OCI-LY1 (cell line): Measurements from ENCODE around the gene MAX.

Experiments used
- H2AFZ ChIP-seq: fragments of 200-600 bp; sonication (generic), shearing (Covaris generic); 2 replicates; pipeline ENCODE4 v1.6.0; 2014; ENCODE audit warnings: antibody characterized with exemption, mild to moderate bottlenecking, low read length
- H3F3A ChIP-seq: fragments of 200-600 bp; sonication (generic), shearing (Covaris generic); 2 replicates; pipeline ENCODE4 v1.6.0; 2014; ENCODE audit warnings: mild to moderate bottlenecking, antibody characterized with exemption, low read length, moderate library complexity; ENCODE audit not compliant: insufficient read depth
- H3K27ac ChIP-seq: fragments of 200-600 bp; sonication (generic); 2 replicates; pipeline ENCODE4 v1.5.1; 2014; ENCODE audit warnings: low read length, mixed run types, mild to moderate bottlenecking, low read depth; ENCODE audit not compliant: poor library complexity, severe bottlenecking
- H3K27me3 ChIP-seq: fragments of 200-600 bp; sonication (generic); 2 replicates; pipeline ENCODE4 v1.6.0; 2014; ENCODE audit warnings: antibody characterized with exemption, mild to moderate bottlenecking, low read length, moderate library complexity; ENCODE audit not compliant: insufficient read depth
- H3K36me3 ChIP-seq: fragments of 200-600 bp; sonication (generic); 2 replicates; pipeline ENCODE4 v1.6.1; 2014; ENCODE audit warnings: mild to moderate bottlenecking, antibody characterized with exemption, low read length, moderate library complexity, mixed read lengths; ENCODE audit not compliant: insufficient read depth
- H3K4me1 ChIP-seq: fragments of 200-600 bp; sonication (generic); 2 replicates; pipeline ENCODE4 v1.5.1; 2014; ENCODE audit warnings: mild to moderate bottlenecking, low read length, moderate library complexity; ENCODE audit not compliant: insufficient read depth, severe bottlenecking
- H3K4me2 ChIP-seq: fragments of 200-600 bp; sonication (generic), shearing (Covaris generic); 2 replicates; pipeline ENCODE4 v1.6.1; 2014; ENCODE audit warnings: low read length
- H3K4me3 ChIP-seq: fragments of 200-600 bp; sonication (generic); 2 replicates; pipeline ENCODE4 v1.5.1; 2014; ENCODE audit warnings: low read length, low read depth, mild to moderate bottlenecking, mixed read lengths; ENCODE audit not compliant: poor library complexity, severe bottlenecking
- H3K79me2 ChIP-seq: fragments of 200-600 bp; shearing (Covaris generic); 2 replicates; pipeline ENCODE4 v1.6.1; 2016; ENCODE audit warnings: mixed run types, low read length, mixed read lengths; ENCODE audit not compliant: insufficient read depth
- H3K9ac ChIP-seq: fragments of 200-600 bp; sonication (generic), shearing (Covaris generic); 2 replicates; pipeline ENCODE4 v1.6.1; 2014; ENCODE audit warnings: mild to moderate bottlenecking, low read length, mixed read lengths
- H3K9me2 ChIP-seq: fragments of 200-600 bp; sonication (generic), shearing (Covaris generic); 2 replicates; pipeline ENCODE4 v1.6.1; 2014; ENCODE audit warnings: low read depth, mild to moderate bottlenecking, low read length, mixed read lengths
- H3K9me3 ChIP-seq: fragments of 200-600 bp; shearing (Covaris generic); 2 replicates; pipeline ENCODE4 v1.6.1; 2014; ENCODE audit warnings: low read length, mixed read lengths
- H4K20me1 ChIP-seq: fragments of 200-600 bp; sonication (generic), shearing (Covaris generic); 2 replicates; pipeline ENCODE4 v1.6.0; 2016; ENCODE audit warnings: mild to moderate bottlenecking, low read length; ENCODE audit not compliant: insufficient read depth
- EZH2 ChIP-seq: fragments of 200-600 bp; sonication (generic), shearing (Covaris generic); IDR thresholded peaks from 2 replicates; pipeline ENCODE4 v1.8.0; 2017; ENCODE audit warnings: borderline replicate concordance, mixed run types, mild to moderate bottlenecking, antibody characterized with exemption, low read length, moderate library complexity, mixed read lengths
- TF ChIP-seq, protein P1 (sequence below): fragments of 200-600 bp; sonication (generic), shearing (Covaris generic); IDR thresholded peaks from 2 replicates; pipeline ENCODE4 v1.5.1; 2017; ENCODE audit warnings: mild to moderate bottlenecking, antibody characterized with exemption, low read length, moderate library complexity, mixed read lengths

MAX gene

DNA sequence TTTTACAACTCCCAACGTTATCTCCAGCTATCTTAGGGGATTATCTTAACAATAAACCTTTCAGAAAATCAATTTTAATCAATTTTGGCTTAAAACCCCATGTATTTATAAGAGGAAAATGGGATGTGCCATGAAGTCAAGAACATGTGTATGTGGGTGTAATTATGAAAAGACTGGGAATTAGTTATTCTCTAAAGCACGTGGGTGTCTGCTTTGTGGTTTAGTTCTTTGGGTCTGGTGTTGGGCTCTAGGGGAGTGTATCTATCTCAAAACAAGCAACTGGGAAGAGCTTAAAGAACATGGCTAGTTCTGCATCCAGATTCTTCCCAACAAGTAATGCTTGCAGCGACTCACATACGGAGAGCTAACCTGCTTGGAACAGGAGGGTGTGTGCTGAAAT, 40.1 kb upstream of the MAX start:
- no peak overlapping the region for H3K9ac ChIP-seq
- H3K4me2 ChIP-seq: no peak overlapping the region
- no peak overlapping the region for H3K27ac ChIP-seq
- no peaks in the 10 kb centered on the region; the same call in 1 of the 2 replicates for H3K27me3 ChIP-seq
- TF ChIP-seq EZH2: no peak
- TF ChIP-seq, protein P1, sequence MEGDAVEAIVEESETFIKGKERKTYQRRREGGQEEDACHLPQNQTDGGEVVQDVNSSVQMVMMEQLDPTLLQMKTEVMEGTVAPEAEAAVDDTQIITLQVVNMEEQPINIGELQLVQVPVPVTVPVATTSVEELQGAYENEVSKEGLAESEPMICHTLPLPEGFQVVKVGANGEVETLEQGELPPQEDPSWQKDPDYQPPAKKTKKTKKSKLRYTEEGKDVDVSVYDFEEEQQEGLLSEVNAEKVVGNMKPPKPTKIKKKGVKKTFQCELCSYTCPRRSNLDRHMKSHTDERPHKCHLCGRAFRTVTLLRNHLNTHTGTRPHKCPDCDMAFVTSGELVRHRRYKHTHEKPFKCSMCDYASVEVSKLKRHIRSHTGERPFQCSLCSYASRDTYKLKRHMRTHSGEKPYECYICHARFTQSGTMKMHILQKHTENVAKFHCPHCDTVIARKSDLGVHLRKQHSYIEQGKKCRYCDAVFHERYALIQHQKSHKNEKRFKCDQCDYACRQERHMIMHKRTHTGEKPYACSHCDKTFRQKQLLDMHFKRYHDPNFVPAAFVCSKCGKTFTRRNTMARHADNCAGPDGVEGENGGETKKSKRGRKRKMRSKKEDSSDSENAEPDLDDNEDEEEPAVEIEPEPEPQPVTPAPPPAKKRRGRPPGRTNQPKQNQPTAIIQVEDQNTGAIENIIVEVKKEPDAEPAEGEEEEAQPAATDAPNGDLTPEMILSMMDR: no peak
- H3K4me3 ChIP-seq: no peak overlapping the region
- peaks cover 8% of the 10 kb centered on the region for H3K4me1 ChIP-seq
- no peaks in the 10 kb centered on the region for H4K20me1 ChIP-seq
- H3K9me3 ChIP-seq: no peaks in the 10 kb centered on the region
- no peaks in the 10 kb centered on the region for H3K9me2 ChIP-seq
- no peak overlapping the region for H2AFZ ChIP-seq
- H3K36me3 ChIP-seq: no peaks in the 10 kb centered on the region; the same call in 1 of the 2 replicates
- no peaks in the 10 kb centered on the region for H3K79me2 ChIP-seq
- H3F3A ChIP-seq: no peaks in the 10 kb centered on the region

DNA sequence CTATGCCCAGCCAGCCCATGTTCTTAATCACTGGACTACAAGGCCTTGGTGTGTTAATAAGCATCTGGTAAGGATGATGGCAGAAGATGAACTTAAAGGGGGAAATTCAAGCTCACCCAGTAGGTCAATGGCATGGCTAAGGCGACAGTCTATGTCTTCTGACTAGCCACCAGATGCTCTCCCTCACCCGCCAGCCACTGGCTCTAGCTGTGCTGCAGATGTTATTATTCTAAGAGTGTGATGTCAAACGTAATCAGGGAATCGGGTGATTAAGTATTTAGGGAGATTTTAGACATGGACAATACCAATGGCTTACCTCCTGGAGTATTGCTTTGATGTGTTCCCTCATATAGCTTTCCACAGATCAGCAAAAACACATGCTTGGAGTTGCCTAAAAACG, 39.2 kb upstream of the MAX start:
- Histone ChIP-seq H3K79me2 (no peaks in the 10 kb centered on the region), H3K27me3 (no peaks in the 10 kb centered on the region; the same call in 1 of the 2 replicates)

DNA sequence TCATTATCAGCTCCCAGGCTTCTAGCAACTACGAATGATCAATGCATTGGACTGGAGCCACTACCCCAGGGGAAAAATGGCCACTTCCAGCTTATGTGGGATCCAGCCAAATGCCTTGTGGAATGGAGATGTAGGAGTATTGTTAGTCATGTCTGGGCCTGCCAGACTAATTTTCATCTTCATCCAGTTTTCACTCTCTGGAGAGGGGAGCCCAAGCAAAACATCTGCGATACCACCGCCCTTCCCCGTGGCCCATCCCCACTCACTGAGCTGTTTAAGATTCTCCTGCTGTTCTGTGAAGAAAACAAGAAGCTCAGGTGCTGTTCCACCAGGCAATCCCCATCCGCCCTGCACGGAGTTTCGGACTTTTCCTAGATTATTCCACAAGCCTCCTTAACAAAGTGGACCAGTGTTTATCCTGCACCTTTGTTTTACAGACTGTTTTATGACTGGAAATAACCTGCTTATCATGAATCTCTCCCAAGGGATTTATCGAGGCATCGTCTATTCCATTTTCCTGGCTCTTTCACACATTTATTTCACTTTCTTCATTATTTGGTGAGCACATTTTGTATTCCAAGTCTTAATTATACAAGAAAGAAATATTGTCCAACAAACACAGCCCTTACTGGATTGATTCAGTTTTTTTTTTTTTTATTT, 35.5 kb upstream of the MAX start:
- peaks cover 25% of the 10 kb centered on the region for H3K4me1 ChIP-seq
- TF ChIP-seq, protein P1: no peak
- no peak for TF ChIP-seq EZH2
- H2AFZ ChIP-seq: no peak overlapping the region
- H3K4me3 ChIP-seq: no peak overlapping the region
- H3K27me3 ChIP-seq: no peaks in the 10 kb centered on the region
- H3K9me3 ChIP-seq: no peaks in the 10 kb centered on the region
- no peak overlapping the region for H3K4me2 ChIP-seq
- no peak overlapping the region for H3K9ac ChIP-seq
- H4K20me1 ChIP-seq: no peaks in the 10 kb centered on the region
- no peaks in the 10 kb centered on the region; the same call in 1 of the 2 replicates for H3K36me3 ChIP-seq
- H3K9me2 ChIP-seq: no peaks in the 10 kb centered on the region
- H3K27ac ChIP-seq: no peak overlapping the region
- no peaks in the 10 kb centered on the region for H3K79me2 ChIP-seq
- H3F3A ChIP-seq: no peaks in the 10 kb centered on the region

More for the DNA sequence above, 39.2 kb upstream of the MAX start:
- no peak overlapping the region for H3K4me2 ChIP-seq
- no peaks in the 10 kb centered on the region; the same call in 1 of the 2 replicates for H3K36me3 ChIP-seq
- H3K9ac ChIP-seq: no peak overlapping the region
- no peak overlapping the region for H3K27ac ChIP-seq
- H4K20me1 ChIP-seq: no peaks in the 10 kb centered on the region
- H2AFZ ChIP-seq: no peak overlapping the region
- H3K4me1 ChIP-seq: peaks cover 8% of the 10 kb centered on the region
- TF ChIP-seq, protein P1: no peak
- TF ChIP-seq EZH2: no peak
- no peaks in the 10 kb centered on the region for H3K9me2 ChIP-seq
- no peaks in the 10 kb centered on the region for H3F3A ChIP-seq
- H3K4me3 ChIP-seq: no peak overlapping the region
- H3K9me3 ChIP-seq: no peaks in the 10 kb centered on the region
